ENCODE results near the gene NEK11.

GRCh38 chr3:131326307-131326706, 299.6 kb downstream of the NEK11 start:
- TF ChIP-seq CTCF (IDR thresholded peaks at IDR 0.05) (no peak), POLR2A (IDR thresholded peaks at IDR 0.05) (no peak)
